KG1 (cell line): Measurements from ENCODE around the gene EGFLAM.

Experiments used
- DNase-seq: peaks from one replicate; lab custom pipeline; 2025; lab: John Stamatoyannopoulos, UW

Gene EGFLAM

GRCh38 chr5:38265546-38266179 lies 7.3 kb downstream of the EGFLAM start:
- peak; percentile 75 for DNase-seq

DNA sequence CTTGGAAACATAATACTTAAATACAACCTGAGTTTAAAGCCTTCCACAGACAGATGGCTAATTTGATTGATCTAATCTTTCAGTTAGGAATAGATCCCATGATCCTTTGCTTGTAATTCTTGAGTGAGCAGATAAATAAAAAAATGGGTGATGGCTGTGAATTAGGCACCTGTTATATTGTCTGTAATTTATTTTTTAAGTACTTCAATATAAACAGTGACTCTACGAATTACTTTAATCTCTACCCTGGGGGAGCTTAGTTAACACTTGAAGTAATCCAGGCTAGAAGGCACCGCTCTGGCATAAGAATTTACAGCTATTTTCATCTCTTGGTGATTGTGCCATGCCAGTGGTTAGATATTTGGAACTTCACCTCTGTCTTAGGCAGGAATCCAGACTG lies 9.0 kb downstream of the EGFLAM start:
- DNase-seq, result no peak

DNA sequence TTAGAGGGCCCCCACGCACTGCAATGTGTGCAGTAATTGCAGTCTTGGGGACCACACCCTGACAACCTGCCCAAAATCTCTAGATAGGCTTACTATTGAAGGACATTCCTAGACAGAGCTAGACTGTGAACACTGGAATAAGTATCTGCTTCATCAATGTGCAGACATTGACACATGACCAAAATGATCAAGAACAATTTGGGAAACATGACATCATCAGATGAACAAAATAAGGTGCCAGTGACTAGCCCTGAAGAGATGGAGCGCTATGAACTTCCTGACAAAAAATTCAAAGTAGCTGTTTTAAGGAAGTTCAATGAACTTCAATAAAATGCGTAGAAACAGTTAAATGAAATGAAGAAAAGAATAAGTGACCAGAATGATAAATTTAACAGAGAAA lies 15.3 kb downstream of the EGFLAM start:
- no peak for DNase-seq

DNA sequence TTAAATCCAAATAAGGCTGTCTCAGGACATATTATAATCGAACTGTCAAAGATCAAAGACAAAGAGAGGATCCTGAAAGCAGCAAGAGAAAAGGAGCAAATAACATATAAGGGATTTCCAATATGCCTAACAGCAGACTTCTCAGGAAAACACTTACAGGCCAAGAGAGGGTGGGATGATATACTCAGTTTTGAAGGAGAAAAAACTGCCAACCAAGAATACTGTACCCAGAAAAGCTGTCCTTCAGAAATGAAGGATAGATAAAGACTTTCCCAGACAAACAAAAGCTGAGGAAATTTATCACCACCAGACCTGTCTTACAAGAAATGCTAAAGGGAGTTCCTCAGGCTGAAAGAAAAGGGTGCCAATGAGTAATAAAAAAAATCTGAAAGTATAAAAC lies 16.0 kb downstream of the EGFLAM start:
- no peak for DNase-seq

GRCh38 chr5:38284384-38284783 lies 26.0 kb downstream of the EGFLAM start:
- DNase-seq, result no peak

DNA sequence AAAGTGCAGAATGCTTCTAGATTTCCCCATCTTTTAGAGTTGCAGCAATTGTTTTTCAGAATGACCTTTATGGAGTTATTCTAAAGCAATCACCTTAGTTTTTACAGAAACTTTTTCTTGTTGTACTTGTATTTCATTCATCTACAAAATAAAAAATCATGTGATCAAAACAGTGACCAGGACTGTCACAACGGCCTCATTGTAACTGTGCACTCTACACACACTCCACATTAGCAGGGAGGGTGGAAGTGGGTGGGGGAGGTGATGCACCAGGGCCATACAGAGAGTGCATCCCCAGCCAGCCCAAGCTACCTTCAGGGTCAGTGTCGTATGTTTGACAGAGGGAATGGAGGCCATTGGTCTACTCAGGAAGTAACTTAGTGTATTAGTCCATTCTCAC lies 26.9 kb downstream of the EGFLAM start:
- DNase-seq, result no peak

GRCh38 chr5:38286002-38286401 lies 27.6 kb downstream of the EGFLAM start:
- DNase-seq, result no peak

DNA sequence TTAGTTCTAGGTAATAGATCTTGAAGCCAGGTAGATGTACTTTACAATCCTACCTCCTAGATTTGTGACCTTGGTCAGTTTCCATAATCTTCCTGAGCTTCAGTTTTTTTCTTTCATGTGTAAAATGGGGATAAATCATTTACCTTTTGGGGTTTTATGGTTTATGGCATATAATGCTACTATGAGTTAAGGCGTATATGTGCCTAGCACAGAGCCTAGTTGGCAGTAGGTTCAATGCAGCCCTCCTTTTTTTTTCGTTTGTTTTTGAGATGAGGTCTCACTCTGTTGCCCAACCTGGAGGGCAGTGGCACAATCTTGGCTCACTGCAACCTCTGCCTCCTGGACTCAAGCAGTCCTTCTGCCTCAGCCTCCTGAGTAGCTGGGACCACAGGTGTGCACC lies 28.8 kb downstream of the EGFLAM start:
- DNase-seq, result no peak

- DNase-seq, result no peak
These were observed 31.1 kb downstream of the EGFLAM start for GRCh38 chr5:38289457-38289856.

- DNase-seq, result no peak
These were observed 31.8 kb downstream of the EGFLAM start for GRCh38 chr5:38290028-38290653.

- no peak for DNase-seq
These were observed 33.0 kb downstream of the EGFLAM start for GRCh38 chr5:38291355-38291754.

GRCh38 chr5:38292228-38292627 lies 33.9 kb downstream of the EGFLAM start:
- DNase-seq, result no peak

GRCh38 chr5:38295751-38296150 lies 37.4 kb downstream of the EGFLAM start:
- DNase-seq, result no peak

DNA sequence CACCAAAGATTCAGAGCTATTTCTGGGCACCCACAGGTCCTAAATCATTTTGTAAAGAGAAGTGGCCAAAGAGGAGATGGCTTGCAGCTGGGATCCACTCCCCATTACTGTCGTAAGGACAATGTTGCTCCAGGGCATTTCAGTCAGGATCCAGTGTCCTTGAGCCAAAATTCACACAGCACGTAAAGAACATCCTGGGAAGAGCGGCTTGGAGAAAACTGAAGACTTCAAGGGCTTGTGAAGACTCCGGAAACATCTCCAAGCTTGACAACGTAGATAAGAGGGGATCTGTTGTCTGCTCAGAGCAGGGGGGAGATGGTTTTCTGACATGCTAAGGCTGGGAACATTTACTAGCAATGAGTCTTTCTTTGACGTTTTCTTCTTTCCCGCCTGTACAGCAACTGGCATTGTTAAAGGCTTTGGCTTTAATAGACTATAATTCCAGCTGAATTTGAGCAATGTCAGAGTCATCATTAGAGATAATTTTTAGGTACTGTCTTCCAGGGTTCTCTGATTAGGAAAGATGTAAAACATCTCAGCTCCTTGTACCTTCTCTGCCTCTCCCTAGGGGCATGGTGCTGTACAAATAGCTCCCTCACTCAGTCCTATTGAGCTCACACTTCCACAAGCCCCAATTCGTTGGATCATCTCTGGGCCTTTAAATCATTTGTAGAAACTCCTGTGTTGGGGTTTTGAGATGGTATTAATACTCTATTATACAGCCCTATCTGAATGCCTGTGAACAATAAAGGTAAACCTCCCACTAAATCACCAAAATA lies 39.7 kb downstream of the EGFLAM start:
- DNase-seq, result no peak

- no peak for DNase-seq
These were observed 41.2 kb downstream of the EGFLAM start for GRCh38 chr5:38299585-38299984.

DNA sequence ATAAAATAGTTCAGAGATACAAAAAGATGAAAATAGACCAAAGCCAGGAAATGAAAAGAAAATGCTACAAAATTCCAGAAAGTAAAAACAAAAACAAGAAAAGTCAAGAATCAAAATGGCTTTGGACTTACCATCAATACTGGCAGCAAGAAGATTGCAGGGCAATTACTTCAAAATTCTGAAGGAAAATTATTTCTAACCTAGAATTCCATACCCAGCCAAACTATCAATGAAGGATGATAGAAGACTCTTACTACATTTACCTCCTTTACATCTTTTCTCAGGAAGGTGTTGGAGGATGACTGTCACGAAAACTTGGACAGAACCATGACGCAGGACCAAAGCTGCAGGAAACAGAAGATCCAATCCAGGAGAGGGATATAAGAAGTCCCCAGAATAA lies 46.8 kb downstream of the EGFLAM start:
- no peak for DNase-seq

DNA sequence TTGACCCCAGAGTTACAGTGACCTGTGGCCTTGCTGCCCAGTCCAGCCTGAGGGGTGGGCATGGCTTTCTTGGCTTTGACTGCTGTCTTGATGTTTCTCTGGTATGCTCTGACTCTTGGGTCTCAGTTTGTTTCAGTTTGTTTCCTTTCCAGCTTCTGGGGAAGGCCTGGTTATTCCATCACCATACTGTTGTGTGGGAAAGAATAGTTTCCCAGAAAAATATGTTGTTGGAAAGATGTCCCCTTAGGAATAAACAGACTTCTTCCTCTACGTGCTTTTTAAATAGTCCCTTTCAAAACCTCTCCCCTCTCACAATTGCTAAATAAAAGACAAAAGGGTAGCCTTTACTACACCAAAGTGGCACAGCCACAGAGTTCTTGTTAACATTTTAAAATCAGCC lies 49.5 kb downstream of the EGFLAM start:
- no peak for DNase-seq

- no peak for DNase-seq
These were observed 58.3 kb downstream of the EGFLAM start for GRCh38 chr5:38316544-38317224.

GRCh38 chr5:38317868-38318267 lies 59.5 kb downstream of the EGFLAM start:
- no peak for DNase-seq

- DNase-seq, result no peak
These were observed 61.1 kb downstream of the EGFLAM start for GRCh38 chr5:38319491-38319890.

GRCh38 chr5:38321978-38322377 lies 63.6 kb downstream of the EGFLAM start:
- DNase-seq, result no peak

GRCh38 chr5:38323645-38324295 lies 65.4 kb downstream of the EGFLAM start:
- DNase-seq, result no peak
